Skin of body (tissue), 2 donors: ENCODE measurements around the gene TRANK1. TPM values are rescaled to one million over a fixed set of nuclear protein-coding genes. Genes with fewer than 3 reads are reported as not detected.
A peak's percentile ranks its signal among the peaks of the same experiment; 100 is the strongest.
"Not testable (repeated sequence)": the region's sequence is repeated elsewhere in the genome, so short reads cannot be mapped to it uniquely, and the experiment has no call there.

Experiments
- DNase-seq: peaks from one replicate; lab custom pipeline; 2025; lab: John Stamatoyannopoulos, UW
- total RNA-seq: library from RNA; depleted of rRNA; stranded (reverse); fragments of >200 nt; gene quantifications from one replicate; pipeline ENCODE4 v1.2.3, GENCODE V29; 2014

TRANK1 gene
- 7.9 TPM for total RNA-seq

DNA sequence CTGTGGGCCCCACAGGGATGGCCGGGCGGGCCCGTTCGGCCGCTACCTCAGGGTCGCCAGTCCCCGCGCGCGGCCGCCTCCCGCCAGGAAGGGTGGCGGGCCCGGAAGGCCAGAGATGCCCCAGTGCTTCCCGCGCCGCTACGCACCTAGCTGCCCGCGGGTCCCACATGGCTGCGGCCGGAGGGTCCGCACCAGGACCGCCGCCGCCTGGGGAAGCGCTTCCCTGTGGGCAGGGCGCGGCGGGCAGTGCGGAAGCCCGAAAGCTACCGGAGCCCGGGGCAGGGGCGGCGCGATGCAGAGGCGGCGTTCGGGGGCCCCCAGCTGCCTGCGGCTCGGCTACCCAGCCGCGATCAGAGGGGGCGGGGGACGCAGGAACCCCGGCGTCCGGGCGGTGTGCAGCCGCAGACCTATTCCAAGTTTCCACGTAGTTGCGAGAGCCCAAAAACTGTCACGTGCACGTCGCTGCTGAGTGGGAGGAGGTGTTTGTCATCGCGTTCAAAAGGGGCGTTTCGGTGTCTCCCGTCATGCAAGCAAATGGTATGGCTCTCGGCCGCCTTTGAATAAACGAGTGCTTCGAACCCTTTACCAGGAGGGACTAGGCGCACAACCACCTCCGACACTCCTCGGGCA lies at the start of gene TRANK1:
Gene TRANK1 (minus strand): TSS at position 414 of the 630 bp plus-strand sequence. CDS start 245 bp downstream, at position 169.
- peak; percentile 34 for DNase-seq

- no peak for DNase-seq
Measured at GRCh38 chr3:36993326-36994283, 48.8 kb upstream of the TRANK1 start, which contains the start of gene MLH1. TSS of gene MLH1 (plus strand) at chr3:36993518. CDS start at chr3:36993548, 30 bp downstream.

GRCh38 chr3:36992806-36993325 lies 48.0 kb upstream of the TRANK1 start, which contains the start of gene EPM2AIP1:
TSS of gene EPM2AIP1 (minus strand) at chr3:36993131. CDS start at chr3:36993077, 54 bp downstream.
- DNase-seq: no peak

DNA sequence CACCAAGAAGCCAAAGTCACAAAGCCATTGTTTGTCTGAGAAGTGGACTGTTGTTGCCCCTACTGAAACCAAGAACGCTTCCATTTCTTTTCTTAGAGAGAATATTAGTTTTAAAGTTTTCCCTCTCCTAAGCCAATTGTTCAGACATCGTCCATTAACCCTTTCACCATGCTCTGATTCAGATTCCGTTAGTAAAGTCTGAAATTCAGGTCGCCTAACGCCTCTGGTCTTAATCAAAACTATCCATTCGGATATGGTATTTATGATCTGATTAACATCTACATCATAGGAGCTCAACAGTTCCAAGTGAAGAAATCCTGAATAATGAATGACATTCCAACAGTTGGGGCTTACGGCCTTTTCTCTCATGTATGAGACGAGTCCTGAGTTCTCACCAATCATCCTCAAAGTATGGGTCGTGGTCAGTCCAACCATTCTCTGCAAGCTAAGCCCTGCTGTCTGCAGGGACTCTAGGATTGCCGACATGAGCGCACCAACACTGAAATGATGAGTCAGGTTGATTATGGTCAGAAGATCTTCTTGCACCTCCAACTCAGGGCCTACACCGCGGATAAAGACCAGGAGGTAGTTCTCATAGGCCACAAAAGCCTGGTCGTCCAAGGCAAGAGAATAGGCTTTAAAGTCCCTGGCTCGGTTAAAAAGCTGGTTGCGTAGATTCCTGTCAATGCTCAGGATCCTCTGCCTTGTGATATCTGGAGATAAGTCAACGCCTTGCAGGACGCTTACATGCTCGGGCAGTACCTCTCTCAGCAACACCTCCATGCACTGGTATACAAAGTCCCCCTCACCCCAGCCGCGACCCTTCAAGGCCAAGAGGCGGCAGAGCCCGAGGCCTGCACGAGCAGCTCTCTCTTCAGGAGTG lies 47.3 kb upstream of the TRANK1 start:
- DNase-seq: no peak

GRCh38 chr3:36991147-36991546 lies 46.3 kb upstream of the TRANK1 start:
- no peak for DNase-seq

- no peak for DNase-seq
Measured at GRCh38 chr3:36989568-36989967, 44.7 kb upstream of the TRANK1 start.

- no peak for DNase-seq
Measured at GRCh38 chr3:36989005-36989404, 44.2 kb upstream of the TRANK1 start.

DNA sequence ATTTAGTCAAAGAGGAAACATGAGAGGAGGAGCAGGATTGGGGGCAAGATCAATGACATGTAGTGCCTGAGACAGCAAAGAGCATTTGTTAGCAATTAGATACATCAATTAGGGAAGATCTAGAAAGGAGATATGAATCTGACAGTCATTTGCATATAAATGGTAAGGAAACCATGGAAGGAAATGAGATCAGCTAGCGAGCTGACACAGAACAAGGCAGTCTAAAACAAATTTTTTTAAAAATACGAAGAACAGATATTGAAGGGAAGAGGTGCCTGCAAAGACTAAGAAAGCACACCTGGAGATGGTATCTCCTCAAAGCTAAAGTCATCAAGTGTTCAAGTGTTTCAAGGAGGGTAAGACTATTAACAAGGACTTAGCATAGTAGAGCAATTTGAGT lies 43.5 kb upstream of the TRANK1 start:
- no peak for DNase-seq

GRCh38 chr3:36981006-36981405 lies 36.2 kb upstream of the TRANK1 start:
- no peak for DNase-seq

GRCh38 chr3:36973139-36973538 lies 28.3 kb upstream of the TRANK1 start:
- no peak for DNase-seq

DNA sequence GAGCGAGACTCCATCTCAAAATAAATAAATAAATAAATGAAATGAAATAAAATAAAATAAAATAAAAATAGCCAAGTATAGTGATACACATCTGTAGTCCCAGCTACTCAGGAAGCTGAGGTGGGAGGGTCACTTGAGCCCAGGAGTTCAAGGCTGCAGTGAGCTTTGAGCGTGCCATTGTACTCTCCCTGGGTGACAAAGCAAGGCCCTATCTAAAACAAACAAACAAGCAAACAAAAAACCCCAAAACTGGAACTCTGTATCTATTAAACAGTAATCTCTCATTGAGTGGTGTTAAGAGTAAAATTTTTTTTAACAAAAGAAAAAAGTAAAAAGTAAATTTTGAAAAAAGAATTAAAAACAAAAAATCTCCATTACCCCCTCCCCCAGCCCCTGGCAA lies 27.3 kb upstream of the TRANK1 start:
- DNase-seq: no peak

DNA sequence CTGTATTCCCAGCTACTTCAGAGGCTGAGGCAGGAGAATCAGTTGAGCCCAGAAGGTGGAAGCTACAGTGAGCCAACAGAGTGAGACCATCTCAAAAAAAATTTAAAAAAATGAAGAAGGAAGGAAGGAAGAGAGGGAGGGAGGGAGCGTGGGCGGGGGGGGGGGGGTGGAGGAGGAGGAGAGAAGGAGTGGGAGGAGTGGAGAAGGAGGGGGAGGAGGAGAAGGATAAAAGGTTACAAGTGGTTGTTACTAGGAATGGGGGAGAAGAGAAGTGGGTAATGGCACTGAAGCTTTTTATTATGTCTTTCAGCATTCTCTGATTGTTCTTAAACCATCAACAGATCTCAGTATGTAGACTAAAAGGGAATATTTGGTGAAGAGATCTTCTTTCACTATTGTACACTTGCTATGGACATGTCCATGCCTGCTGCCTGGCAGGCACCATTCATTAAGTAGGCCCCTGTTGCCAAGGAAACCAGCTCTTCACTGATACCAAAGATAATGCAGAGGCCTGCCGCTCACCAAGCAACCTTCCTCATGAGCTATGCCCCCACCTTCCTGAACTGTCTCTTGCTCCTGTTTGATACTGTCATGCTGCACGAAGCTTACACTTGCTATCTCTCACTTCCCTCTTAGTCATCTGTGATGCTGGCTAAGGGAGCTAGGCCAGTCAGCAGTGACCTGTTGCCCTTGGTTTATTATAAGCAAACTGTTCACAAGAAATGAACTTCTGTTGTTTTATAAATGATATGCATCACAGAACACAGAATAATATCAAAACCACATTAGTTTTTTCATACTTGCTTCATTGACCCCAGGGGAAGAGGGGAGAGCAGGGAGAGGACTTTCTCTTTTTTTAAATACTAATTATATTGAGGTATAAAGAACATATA lies 24.9 kb upstream of the TRANK1 start:
- DNase-seq: peak; percentile 39

- no peak for DNase-seq
Measured at GRCh38 chr3:36969085-36969484, 24.2 kb upstream of the TRANK1 start.

DNA sequence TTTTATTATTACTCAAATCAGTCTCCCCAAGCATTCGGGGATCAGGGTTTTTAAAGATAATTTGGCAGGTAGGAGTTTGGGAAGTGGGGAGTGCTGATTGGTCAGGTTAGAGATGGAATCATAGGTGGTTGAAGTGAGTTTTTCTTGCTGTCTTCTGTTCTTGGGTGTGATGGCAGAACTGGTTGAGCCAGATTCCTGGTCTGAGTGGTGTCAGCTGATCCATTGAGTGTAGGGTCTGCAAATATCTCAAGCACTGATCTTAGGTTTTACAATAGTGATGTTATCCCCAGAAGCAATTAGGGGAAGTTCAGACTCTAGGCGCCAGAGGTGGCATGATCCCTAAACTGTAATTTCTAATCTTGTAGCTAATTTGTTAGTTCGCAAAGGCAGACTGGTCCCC lies 20.6 kb upstream of the TRANK1 start:
- DNase-seq: no peak

GRCh38 chr3:36964817-36965216 lies 20.0 kb upstream of the TRANK1 start:
- no peak for DNase-seq

DNA sequence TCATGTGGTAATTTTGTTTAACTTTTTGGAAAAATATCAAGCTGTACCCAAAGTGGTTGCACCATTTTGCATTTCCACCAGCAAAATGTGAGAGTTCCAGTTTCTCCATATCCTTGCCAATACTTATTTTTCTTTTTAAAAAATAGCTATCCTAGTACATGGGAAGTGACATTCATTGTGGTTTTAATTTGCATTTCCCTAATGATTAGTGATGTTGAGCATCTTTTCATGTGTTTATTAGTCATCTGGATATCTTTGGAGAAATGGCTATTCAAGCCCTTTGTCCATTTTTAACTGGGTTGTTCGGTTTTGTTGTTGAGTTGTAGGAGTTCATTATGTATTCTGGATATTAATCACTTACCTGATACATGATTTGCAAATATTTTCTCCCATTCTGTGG lies 19.5 kb upstream of the TRANK1 start:
- no peak for DNase-seq

- not testable (repeated sequence) for DNase-seq
Measured at GRCh38 chr3:36963008-36963407, 18.2 kb upstream of the TRANK1 start.

- no peak for DNase-seq
Measured at GRCh38 chr3:36960502-36960901, 15.6 kb upstream of the TRANK1 start.

- no peak for DNase-seq
Measured at GRCh38 chr3:36959821-36960220, 15.0 kb upstream of the TRANK1 start.
